ENCODE results near the gene ADARB1. TPM values are rescaled to one million over a fixed set of nuclear protein-coding genes. Genes with fewer than 3 reads are reported as not detected.

The ADARB1 gene
- total and polyA plus RNA-seq, 9 of the 15 experiments (the other 6 are each of a cell fraction or from before 2014, with no cell fraction given), result 6.7 to 16.0 (median 8.3) TPM

DNA sequence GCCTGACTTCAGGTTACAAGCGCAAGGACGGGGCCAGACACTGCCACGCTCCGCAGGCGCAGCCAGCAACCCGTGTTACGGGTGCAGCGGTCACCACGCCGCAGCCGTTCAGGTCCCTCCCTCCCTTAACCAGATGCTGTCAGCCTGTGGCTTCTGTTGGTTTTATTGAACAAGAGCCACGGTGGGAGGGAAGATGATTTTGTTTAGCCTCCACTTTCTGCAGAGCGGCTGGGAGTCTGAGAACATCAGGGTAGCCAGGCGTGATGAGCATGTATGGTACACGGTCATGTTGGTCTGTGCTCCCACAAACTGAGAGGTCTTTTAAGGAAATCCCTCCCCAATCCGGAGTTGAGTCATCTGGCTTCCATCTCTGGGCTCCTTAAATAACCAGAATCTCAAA lies 18.5 kb upstream of the ADARB1 start:
- intact Hi-C loops (cut with micrococcal nuclease) (no loop called here), in situ Hi-C loops (cut with MboI) (no loop called here)
- H3K9me1 ChIP-seq (ENCODE audit: control insufficient read depth, insufficient read depth, low read length), result no peaks in the 10 kb centered on the region
- ATAC-seq (no peak), DNase-seq (ENCODE audit: extremely low read depth in 1 of 4, low spot score in 3 of 4) (no peak), FAIRE-seq (no peak)
- H3K4me2 ChIP-seq (ENCODE audit: insufficient read depth, low read length), result no peak overlapping the region
- peaks cover 11% of the 10 kb centered on the region; the same call in 1 of the 2 replicates for H4K20me1 ChIP-seq (replicated peaks; ENCODE audit: control insufficient read depth, insufficient read depth, low read length)
- no peaks in the 10 kb centered on the region for H3K36me3 ChIP-seq (ENCODE audit: control insufficient read depth, insufficient read depth, low read length)
- H2AFZ ChIP-seq (ENCODE audit: low read depth, low read length), result no peak overlapping the region
- H3K79me2 ChIP-seq (ENCODE audit: control insufficient read depth, insufficient read depth, low read length), result no peaks in the 10 kb centered on the region
- no peaks in the 10 kb centered on the region for H3K9me3 ChIP-seq (replicated peaks; ENCODE audit: control insufficient read depth, insufficient read depth, low read depth, low read length)
- ChIA-PET CTCF (ENCODE audit: low intra/inter-chr PET ratio) (no interaction called here), POLR2A (interaction anchor here (3.4 kb wide), 1 partner anchor 13 kb away, joined by 21 read pairs; no protein-coding TSS in a partner anchor)
- H3K4me3 ChIP-seq, result no peak overlapping the region
- H3K4me1 ChIP-seq (replicated peaks in 1 of 2; ENCODE audit: control insufficient read depth in 2 of 2, insufficient read depth in 2 of 2, low read length in 2 of 2), result peaks cover 0 to 6% of the 10 kb centered on the region in 2 experiments; a peak in 1 of 5 replicates
- H3K9ac ChIP-seq (ENCODE audit: insufficient read depth in 1 of 2, low read depth in 2 of 2, low read length in 2 of 2), result no peak overlapping the region
- BruUV-seq (replicated peaks), result no TSS peak
- peaks cover 60 to 81% of the 10 kb centered on the region in 2 experiments for H3K27me3 ChIP-seq (ENCODE audit: control insufficient read depth in 2 of 2, insufficient read depth in 2 of 2, low read length in 2 of 2)
- no peak overlapping the region for H3K27ac ChIP-seq (ENCODE audit: extremely low read depth, low read depth, low read length)
- WGBS (ENCODE audit: insufficient coverage, low coverage, missing lambda C conversion rate), result 25% methylated on average over 16 of the region's 16 CpGs
- TF ChIP-seq MTA3 (IDR thresholded peaks at IDR 0.05; ENCODE audit: borderline replicate concordance) (no peak), ZC3H8 (IDR thresholded peaks at IDR 0.05) (no peak), NR2F6 (CRISPR knock-in tag; IDR thresholded peaks at IDR 0.05) (no peak), BHLHE40 (IDR thresholded peaks at IDR 0.05; ENCODE audit: low read length) (no peak), ZFP30 (CRISPR knock-in tag; IDR thresholded peaks at IDR 0.05; ENCODE audit: borderline replicate concordance) (no peak), SP1 (CRISPR knock-in tag; IDR thresholded peaks at IDR 0.05) (no peak), PCBP2 (IDR thresholded peaks at IDR 0.05; ENCODE audit: low read depth, low read length, poor library complexity, severe bottlenecking) (no peak), FOXM1 (IDR thresholded peaks at IDR 0.05; ENCODE audit: low read depth) (no peak), FOXM1 (CRISPR knock-in tag; IDR thresholded peaks at IDR 0.05; ENCODE audit: low read depth) (no peak), ESRRB (CRISPR knock-in tag; IDR thresholded peaks at IDR 0.05; ENCODE audit: borderline replicate concordance) (no peak), ELF4 (CRISPR knock-in tag; IDR thresholded peaks at IDR 0.05) (no peak), RBM17 (IDR thresholded peaks at IDR 0.05; ENCODE audit: borderline replicate concordance, low read depth, low read length) (no peak), NFXL1 (CRISPR knock-in tag; IDR thresholded peaks at IDR 0.05) (no peak), RAD21 (CRISPR knock-in tag; conservative IDR thresholded peaks at IDR 0.05 in 1 of 2, IDR thresholded peaks at IDR 0.05 in 1 of 2) (no peak), ELF1 (tag; IDR thresholded peaks at IDR 0.05) (no peak), NFATC3 (IDR thresholded peaks at IDR 0.05) (no peak), PML (IDR thresholded peaks at IDR 0.05; ENCODE audit: low read length) (no peak), ZNF57 (CRISPR knock-in tag; IDR thresholded peaks at IDR 0.05) (no peak), JUNB (CRISPR knock-in tag; conservative IDR thresholded peaks at IDR 0.05) (no peak)

Measured in K562 (cell line).